Glomerular endothelial cell (primary cell): ENCODE results near the gene DNAJC4. TPM values are rescaled to one million over a fixed set of nuclear protein-coding genes. Genes with fewer than 3 reads are reported as not detected.

ENCODE experiments used
- DNase-seq: peaks from one replicate; pipeline ENCODE4 v3.0.0-alpha.2; 2011; ENCODE audit warnings: low read depth, low spot score; ENCODE audit errors: extremely low read depth
- total RNA-seq: library from RNA; depleted of rRNA; stranded (reverse); fragments of >200 nt; gene quantifications from 2 replicates; pipeline ENCODE4 v1.2.3, GENCODE V29; 2015

Gene DNAJC4
- total RNA-seq, 1 donor from 2014 or later = 27.2 TPM

DNA sequence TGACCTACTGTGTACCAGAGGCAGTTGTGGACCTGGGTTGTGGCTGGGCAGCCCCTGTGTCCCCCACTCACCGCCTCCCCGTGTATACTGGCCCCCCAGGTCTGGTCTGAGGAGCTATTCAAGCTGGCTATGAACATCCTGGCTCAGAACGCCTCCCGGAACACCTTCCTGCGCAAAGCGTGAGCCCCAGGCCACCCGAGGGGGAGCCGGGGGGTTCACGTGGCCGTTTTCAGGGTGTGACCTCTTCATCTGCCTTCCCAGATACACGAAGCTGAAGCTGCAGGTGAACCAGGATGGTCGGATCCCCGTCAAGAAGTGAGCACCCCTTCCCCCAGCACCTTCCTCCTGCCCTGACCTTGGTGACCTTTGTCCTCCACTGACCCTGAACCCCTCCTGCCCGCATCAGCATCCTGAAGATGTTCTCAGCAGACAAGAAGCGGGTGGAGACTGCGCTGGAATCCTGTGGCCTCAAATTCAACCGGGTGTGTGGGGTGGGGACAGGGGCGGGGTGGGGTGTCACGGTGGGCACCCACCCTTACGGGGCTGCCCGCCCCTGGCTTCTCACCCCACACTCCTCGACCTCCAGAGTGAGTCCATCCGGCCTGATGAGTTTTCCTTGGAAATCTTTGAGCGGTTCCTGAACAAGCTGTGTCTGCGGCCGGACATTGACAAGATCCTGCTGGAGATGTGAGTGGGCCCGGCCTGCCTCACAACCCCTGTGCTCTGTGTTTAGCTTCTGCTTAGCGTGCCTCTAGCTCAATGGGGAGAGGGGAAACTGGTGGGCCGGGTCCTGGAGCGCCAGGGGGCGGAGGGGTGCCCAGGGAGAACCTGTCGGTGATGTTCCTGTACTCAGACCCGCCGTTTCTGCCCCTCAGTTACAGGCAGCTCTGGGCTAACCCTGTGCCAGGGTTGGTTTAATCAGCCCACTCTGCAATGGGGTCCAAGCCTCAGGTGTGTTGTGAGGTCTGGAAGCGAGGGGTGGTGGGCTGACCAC, 25.1 kb downstream of the DNAJC4 start:
- no peak for DNase-seq

DNA sequence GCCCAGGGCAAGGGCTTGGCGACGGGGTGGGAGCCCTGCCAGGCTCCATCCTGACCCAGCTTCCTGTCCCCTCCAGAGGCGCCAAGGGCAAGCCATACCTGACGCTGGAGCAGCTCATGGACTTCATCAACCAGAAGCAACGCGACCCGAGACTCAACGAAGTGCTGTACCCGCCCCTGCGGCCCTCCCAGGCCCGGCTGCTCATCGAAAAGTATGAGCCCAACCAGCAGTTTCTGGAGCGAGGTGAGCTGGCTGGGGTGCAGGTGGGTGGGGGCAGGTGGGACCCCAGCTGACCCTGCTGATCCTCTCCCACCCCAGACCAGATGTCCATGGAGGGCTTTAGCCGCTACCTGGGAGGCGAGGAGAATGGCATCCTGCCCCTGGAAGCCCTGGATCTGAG, 26.0 kb downstream of the DNAJC4 start:
- no peak for DNase-seq

DNA sequence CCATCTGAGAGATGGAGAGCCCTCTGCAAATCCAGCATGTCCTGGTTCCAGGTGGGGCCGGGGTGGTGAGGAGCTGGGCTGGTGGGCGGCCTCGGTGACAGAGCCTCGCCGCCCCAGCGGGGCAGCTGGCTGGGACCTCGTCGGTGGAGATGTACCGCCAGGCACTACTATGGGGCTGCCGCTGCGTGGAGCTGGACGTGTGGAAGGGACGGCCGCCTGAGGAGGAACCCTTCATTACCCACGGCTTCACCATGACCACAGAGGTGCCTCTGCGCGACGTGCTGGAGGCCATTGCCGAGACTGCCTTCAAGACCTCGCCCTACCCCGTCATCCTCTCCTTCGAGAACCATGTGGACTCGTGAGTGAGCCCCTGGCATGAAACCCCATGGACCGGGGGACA, 28.0 kb downstream of the DNAJC4 start:
- DNase-seq = no peak

DNA sequence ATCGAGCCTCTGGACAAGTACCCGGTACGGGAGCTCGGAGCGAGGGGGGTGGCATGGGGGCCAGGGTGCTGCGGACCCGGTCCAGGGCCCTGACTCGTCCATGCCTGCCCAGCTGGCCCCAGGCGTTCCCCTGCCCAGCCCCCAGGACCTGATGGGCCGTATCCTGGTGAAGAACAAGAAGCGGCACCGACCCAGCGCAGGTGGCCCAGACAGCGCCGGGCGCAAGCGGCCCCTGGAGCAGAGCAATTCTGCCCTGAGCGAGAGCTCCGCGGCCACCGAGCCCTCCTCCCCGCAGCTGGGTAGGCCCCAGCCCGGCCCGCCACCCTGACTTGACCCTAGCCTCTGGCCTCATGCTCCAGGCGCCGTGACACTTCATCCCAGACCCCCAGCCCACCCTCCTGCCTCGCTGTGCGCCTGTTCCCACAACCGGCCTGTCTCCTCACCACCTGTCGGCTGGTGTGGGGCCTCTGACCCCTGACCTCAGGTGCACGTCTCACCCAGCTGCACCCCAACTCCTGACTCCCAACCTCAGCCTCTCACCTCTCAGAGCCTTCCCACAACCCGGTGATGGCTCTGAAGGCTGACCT, 28.7 kb downstream of the DNAJC4 start:
- no peak for DNase-seq

DNA sequence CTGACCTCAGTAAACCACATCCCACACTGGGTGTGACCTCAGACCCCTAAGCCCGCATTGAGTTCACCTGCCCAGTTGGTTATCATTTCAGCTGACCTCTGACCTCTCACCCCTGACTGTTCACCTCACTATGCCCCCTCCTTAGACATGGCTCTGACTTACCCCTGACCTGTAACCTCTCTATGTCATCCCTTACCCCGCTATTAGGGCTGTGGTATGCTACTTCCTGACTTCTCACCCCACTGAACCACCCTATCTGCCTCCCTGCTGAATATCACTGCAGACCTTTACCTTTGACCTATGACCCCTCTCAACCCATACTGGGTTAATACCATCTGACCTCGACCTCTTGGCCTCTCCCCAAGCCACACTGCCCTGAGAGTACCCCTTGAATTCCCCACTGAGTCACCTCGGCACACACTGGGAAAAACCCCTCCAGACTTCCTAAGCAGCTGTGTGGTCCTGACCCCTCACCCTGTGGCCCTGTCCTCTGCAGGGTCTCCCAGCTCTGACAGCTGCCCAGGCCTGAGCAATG, 29.3 kb downstream of the DNAJC4 start:
- DNase-seq = no peak

DNA sequence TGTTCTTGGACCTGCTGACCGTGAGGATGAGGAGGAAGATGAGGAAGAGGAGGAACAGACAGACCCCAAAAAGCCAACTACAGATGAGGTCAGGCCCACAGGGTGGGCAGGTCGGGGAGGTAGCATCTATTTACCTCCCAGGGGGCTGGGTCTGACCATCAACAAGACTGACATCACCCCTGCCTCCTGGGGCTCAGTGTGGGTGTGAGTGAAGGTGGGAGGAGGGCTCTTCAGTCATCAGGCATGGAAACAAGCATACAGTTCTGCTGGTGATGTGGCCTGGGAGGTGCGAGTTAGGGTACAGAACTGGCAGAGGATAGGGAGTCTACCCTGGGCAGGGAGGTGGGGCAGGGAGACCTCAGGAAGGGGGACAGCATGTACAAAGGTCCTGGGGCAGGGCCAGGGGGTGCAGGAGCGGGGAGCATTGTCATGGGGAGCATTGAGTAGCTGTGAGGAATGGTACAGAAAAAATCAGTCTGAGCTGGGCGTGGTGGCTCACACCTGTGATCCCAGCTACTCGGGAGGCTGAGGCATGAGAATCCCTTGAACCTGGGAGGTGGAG, 29.9 kb downstream of the DNAJC4 start:
- DNase-seq = no peak

DNA sequence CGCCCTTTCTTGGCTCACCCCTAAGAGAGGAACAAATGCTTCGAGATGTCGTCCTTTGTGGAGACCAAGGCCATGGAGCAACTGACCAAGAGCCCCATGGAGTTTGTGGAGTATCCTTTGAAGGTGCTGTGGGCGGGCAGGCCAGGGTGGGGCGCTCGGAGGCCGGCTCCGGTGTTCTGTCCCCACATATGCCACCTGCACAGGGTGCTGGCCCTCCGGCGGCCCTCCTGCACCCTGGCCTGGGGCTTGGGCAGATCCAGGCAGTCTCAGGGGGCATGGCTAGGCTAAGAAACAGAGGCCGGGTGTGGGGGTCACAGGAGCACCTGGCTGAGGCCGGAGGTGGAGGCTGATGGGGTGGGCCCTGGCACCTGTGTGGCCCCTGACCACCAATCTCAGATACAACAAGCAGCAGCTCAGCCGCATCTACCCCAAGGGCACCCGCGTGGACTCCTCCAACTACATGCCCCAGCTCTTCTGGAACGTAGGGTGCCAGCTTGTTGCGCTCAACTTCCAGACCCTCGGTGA, 31.3 kb downstream of the DNAJC4 start:
- DNase-seq = no peak

DNA sequence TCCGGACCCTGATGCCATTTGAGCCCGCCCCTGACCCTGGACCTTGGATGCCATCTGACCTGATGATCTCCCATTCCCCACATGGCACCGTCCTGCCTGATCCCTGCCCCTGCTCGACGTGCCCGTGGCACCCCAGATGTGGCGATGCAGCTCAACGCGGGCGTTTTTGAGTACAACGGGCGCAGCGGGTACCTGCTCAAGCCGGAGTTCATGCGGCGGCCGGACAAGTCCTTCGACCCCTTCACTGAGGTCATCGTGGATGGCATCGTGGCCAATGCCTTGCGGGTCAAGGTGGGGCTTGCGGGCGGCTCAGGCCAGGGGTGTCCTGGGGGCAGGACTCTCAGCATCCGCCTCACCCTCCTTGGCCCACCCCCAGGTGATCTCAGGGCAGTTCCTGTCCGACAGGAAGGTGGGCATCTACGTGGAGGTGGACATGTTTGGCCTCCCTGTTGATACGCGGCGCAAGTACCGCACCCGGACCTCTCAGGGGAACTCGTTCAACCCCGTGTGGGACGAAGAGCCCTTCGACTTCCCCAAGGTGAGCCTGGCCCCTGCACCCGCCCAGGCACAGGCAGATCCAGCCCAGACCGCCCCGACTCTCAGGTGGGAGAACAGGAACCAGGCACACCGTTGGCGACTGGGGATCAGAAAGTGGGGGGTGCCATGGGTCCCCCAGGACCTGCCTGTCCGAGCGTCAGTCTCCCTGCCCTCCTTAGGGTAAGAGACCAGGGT, 32.1 kb downstream of the DNAJC4 start:
- no peak for DNase-seq

DNA sequence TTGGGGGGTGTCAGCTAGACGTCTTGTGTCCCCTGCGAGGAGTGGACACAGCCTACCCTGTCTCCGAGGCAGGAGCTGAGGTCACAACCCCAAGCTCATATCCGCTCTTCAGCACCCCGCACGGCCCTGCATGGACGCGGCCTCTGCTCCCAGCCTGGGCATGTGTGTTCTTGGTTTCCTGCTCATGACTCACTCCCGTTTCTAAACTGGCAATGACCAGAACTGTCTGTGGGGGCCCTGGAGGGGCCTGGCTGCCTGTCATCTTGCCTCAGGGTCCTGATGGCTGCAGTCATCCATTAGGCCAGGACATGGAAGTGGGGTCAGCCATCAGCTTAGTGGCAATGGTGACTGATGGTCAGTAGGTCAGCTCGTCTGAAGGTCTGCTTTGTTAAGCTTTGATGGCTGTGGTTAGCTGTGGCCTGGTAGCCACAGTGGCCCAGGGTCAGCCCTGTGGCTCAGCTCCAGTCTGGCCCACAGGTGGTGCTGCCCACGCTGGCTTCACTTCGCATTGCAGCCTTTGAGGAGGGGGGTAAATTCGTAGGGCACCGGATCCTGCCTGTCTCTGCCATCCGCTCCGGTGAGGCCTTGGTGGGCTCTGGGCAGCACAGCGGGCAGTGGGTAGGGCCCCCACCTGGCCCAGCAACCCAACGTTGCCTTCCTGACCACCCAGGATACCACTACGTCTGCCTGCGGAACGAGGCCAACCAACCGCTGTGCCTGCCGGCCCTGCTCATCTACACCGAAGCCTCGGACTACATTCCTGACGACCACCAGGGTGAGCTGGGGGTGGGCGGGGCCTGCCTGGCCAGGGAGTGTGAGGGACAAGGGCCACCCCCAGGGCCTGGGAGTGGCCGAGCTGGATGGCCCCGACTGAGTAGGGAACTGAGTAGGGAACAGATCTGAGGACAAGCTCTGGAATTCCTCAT, 32.9 kb downstream of the DNAJC4 start:
- no peak for DNase-seq

DNA sequence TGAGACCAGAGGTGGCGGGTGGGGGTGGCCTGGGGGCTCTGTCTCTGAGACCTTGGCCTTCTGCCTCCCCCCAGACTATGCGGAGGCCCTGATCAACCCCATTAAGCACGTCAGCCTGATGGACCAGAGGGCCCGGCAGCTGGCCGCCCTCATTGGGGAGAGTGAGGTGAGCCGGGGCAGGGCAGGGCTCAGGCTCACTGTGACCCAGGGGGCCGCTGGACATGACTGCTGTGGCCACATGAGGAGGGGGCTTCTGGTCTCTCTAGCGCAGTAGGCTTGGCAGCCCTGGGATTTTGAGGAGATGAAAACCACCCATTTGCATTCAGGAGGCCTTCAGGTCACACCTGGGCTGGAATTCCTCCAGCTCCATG, 33.6 kb downstream of the DNAJC4 start:
- DNase-seq = no peak

DNA sequence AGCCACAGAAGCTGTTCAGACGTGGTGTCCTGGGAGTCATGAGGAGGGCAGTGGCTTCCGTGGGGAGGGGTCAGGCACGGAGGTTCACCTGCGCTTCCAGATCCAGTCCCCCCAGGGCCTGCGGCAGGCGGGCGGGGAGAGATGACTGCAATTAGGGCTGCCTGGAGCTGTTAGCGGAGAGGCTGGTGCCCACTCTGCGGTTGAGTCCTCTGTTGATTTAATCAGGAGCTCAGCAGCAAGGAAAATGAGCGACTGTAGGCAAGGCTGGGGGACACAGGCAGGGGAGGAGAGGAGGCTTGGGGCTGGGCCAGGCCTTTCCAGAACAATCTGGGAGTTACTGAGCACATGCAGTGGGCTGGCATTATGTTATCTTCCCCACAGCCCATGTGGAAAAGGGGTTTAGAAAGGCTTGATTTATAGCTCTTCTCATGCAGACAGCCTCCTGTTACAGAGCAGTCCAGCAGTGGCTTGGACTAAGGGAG, 34.1 kb downstream of the DNAJC4 start:
- DNase-seq = no peak

DNA sequence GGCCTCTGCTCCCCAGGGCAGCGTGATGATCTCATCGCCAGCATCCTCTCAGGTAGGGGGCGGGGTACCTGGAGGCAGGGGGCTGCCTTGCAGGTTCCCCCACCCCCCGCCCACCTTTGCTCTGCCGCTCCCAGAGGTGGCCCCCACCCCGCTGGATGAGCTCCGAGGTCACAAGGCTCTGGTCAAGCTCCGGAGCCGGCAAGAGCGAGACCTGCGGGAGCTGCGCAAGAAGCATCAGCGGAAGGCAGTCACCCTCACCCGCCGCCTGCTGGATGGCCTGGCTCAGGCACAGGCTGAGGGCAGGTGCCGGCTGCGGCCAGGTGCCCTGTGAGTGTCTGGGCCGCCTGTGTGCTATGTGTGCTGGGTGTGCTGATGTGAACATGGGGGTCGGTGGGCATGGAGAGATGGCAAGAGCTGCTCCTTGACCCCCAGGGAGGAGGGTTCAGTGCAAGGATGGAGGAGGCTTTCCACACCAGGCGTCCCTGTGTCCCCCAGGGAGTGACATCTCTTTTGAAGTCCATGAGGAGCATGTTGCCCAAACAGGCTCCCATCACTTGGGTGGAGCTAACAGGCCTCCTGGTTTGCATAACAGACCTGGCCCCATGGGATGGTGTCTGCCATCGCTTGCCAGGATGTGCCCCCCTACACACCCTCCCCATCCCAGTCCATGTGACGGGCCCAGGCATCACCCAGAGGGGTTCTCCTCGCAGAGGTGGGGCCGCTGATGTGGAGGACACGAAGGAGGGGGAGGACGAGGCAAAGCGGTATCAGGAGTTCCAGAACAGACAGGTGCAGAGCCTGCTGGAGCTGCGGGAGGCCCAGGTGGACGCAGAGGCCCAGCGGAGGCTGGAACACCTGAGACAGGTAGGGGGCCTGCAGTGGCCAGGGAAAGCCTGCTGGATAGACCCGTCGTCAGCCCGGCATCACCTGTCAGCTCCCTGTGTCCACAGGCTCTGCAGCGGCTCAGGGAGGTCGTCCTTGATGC, 35.1 kb downstream of the DNAJC4 start:
- no peak for DNase-seq

DNA sequence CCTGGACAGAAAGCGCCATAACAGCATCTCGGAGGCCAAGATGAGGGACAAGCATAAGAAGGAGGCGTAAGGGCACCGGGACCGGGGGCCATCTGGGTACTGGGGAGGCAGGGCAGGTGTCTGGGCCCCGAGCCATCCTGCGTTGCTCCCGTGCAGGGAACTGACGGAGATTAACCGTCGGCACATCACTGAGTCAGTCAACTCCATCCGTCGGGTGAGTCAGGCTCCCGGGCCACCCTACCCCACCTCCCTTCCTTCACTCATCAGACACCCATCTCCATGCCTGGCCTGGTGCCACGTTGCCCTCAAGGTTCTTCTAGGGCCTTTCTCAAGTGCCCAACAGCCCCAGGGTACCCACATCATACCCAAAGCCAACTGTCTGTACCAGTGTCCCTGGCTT, 36.0 kb downstream of the DNAJC4 start:
- DNase-seq = no peak

DNA sequence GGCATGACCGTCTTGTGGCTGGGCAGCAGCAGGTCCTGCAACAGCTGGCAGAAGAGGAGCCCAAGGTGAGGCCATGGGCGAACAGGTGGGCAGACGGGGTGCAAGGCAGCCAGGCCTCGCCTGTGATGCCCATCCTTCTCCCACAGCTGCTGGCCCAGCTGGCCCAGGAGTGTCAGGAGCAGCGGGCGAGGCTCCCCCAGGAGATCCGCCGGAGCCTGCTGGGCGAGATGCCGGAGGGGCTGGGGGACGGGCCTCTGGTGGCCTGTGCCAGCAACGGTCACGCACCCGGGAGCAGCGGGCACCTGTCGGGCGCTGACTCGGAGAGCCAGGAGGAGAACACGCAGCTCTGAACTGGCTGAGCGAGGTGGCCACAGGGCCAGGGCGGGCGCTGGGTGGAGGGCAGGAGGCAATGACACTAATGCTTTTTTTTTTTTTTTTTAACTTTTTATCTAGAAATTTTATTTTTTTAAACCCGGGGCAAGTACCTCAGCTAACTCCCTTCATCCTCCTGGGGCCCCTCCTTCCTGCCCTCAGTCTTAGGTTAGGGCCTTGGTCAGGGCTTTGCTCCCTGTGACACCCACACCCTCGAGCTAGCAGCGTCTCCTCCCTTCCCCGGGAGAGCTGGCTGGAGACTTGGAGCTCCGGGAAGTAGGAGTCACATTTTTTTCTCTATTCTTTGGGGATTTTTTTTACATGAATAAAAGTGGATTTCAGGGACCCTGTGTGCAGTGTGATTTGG, 37.0 kb downstream of the DNAJC4 start:
- no peak for DNase-seq

DNA sequence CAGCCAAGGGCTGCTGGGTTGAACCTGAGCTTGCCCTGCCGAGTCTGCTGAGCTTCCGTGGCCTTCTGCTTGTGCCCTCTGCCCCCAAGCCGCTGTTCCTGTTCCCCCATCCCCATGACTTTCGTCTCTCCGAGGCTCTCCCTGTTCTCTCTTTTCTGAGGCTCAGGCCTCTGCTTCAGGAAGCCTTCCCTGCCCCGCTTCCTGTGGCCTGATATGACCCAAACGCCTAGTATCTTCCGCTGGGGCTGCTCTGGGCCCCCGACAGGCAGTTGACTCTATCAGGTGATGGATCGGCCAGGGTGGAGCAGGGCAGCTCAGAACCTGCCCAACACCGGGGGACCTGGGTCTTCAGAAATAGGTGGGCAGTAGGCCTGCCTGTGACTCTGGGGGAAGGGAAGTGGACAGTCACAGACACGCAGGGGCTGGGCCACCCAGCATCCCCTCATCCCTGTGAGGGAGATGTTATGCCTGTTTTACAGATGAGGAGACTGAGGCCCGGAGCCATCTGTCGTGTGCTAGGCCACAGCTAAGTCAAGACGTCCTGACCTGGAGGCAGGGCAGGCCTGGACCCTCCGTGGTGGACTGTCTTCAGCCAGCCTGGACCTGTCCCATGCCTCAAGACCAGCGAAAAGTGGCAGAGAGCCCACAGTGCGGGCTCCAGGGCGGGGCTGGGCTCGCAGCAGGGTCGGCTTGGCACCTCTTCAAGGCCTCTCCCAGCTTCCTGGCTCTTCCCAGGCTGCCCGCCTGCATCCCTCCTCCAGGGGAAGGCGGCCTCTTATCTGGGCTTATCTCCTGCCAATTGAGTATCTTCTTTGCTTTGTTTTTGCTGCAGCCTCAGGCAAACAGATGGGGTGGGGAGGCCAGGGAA, 37.9 kb downstream of the DNAJC4 start:
- no peak for DNase-seq

DNA sequence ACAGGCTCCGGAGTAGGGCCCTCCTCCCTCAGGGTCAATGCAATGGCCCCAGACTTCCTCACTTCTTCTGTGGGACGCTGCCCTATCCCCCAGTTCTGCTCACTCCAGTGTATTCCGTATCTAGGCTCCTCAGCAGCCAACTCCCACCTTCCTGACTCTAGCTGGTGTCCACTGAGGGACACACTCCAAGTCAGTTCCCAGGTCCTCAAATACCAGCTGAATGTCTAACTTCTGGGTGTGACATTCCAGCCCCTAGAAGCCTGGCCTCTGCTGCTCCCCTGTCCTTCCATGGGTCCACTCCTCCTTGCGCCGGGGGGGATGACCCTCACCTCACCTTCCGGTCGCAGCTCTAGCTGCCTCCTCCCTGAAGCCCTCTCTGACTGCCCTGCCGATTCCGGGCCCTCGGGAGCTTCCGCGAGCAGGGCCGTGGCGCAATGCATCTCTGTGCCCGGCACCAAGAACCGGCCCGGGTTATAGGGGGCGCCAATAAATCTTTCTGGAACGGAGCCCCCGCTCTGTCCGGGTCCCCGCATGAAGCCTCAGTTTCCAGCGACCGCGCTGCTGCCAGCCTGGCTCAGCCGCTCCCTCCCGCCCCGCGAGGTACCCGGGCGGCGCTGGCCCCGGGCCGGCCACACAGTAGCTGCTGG, 38.7 kb downstream of the DNAJC4 start:
- DNase-seq = no peak
